Activated T-helper 1 cell treated with anti-CD3 and anti-CD28 coated beads, Interleukin-2, amount 50 U/mL, for 16 hours (primary cell): Measurements from ENCODE around the gene MXRA7.
A peak's percentile ranks its signal among the peaks of the same experiment; 100 is the strongest.
"Not testable (repeated sequence)": the region's sequence is repeated elsewhere in the genome, so short reads cannot be mapped to it uniquely, and the experiment has no call there.

Experiments
- DNase-seq, 2 donors: peaks; one replicate each; pipeline ENCODE4 v3.0.0-alpha.2; 2020; ENCODE audit warnings: low read depth in 1 of 2, low spot score in 1 of 2

The MXRA7 gene

GRCh38 chr17:76710863-76711611, at the start of gene MXRA7:
Gene MXRA7 (minus strand): TSS chr17:76710965. CDS start chr17:76710946, 19 bp downstream.
- DNase-seq = peak in 1 of 2 donors; percentile 51

- no peak for DNase-seq
These were observed 47.8 kb upstream of the MXRA7 start for GRCh38 chr17:76758570-76758969.

- no peak for DNase-seq
These were observed 46.5 kb upstream of the MXRA7 start for GRCh38 chr17:76757256-76757655.

GRCh38 chr17:76755285-76755684, 44.5 kb upstream of the MXRA7 start:
- DNase-seq = no peak

GRCh38 chr17:76753061-76753961, 42.5 kb upstream of the MXRA7 start:
- DNase-seq = no peak

GRCh38 chr17:76752006-76752405, 41.2 kb upstream of the MXRA7 start:
- no peak for DNase-seq

GRCh38 chr17:76751416-76751993, 40.7 kb upstream of the MXRA7 start:
- DNase-seq = no peak

GRCh38 chr17:76748657-76749056, 37.9 kb upstream of the MXRA7 start:
- no peak for DNase-seq

- no peak for DNase-seq
These were observed 37.1 kb upstream of the MXRA7 start for GRCh38 chr17:76747716-76748363.

GRCh38 chr17:76745785-76746184, 35.0 kb upstream of the MXRA7 start:
- not testable (repeated sequence) for DNase-seq

- DNase-seq = no peak
These were observed 34.0 kb upstream of the MXRA7 start for GRCh38 chr17:76744747-76745146.

- DNase-seq = no peak
These were observed 32.2 kb upstream of the MXRA7 start for GRCh38 chr17:76742958-76743357.

GRCh38 chr17:76740329-76741118, 29.8 kb upstream of the MXRA7 start:
- no peak for DNase-seq

GRCh38 chr17:76739568-76740115, 28.9 kb upstream of the MXRA7 start:
- DNase-seq = not testable (repeated sequence)

GRCh38 chr17:76738468-76738850, 27.7 kb upstream of the MXRA7 start:
- DNase-seq = no peak

GRCh38 chr17:76737676-76738467, 27.1 kb upstream of the MXRA7 start, which contains the start of gene MFSD11:
Gene MFSD11 (plus strand): TSS chr17:76738119. CDS start chr17:76738353, 234 bp downstream.
- DNase-seq = peak; percentile 75 to 91

GRCh38 chr17:76737082-76737675, 26.4 kb upstream of the MXRA7 start, which contains the start of gene SRSF2:
Gene SRSF2 (minus strand): TSS chr17:76737331. CDS start chr17:76737160, 171 bp downstream.
- DNase-seq = peak; percentile 95 to 99

GRCh38 chr17:76736349-76737081, 25.8 kb upstream of the MXRA7 start:
- peak; percentile 26 to 63 for DNase-seq
